ENCODE measurements around the gene NOG.

The NOG gene

DNA sequence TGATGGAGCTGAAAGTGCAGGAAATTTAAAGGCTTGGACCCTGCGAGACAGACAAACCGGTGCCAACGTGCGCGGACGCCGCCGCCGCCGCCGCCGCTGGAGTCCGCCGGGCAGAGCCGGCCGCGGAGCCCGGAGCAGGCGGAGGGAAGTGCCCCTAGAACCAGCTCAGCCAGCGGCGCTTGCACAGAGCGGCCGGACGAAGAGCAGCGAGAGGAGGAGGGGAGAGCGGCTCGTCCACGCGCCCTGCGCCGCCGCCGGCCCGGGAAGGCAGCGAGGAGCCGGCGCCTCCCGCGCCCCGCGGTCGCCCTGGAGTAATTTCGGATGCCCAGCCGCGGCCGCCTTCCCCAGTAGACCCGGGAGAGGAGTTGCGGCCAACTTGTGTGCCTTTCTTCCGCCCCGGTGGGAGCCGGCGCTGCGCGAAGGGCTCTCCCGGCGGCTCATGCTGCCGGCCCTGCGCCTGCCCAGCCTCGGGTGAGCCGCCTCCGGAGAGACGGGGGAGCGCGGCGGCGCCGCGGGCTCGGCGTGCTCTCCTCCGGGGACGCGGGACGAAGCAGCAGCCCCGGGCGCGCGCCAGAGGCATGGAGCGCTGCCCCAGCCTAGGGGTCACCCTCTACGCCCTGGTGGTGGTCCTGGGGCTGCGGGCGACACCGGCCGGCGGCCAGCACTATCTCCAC is at the start of gene NOG:
Gene NOG, plus strand, starts transcription at position 54 of the 674 bp plus-strand sequence. Its CDS starts 525 bp downstream, at position 579.
- peak; percentile 54 to 61 for DNase-seq

DNA sequence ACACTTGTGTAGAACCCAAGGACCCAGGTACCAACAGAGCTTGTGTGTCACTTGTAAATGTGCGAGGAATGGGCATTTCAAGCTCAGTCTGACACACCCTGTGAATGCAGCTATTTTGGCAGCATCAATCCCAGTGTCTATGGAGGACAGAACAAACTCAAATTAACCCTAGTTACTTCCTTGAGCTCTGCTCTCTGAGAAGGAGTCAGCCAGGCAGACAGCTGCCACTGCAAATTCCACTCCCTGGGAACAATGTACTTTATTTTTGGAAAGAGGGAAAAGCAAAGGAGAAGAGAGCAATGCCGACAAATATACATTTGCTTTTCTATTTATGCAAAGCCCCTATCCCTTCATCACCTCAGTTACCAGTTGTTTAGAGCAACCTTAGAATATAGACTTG is 48.4 kb upstream of the NOG start:
- no peak for DNase-seq

DNA sequence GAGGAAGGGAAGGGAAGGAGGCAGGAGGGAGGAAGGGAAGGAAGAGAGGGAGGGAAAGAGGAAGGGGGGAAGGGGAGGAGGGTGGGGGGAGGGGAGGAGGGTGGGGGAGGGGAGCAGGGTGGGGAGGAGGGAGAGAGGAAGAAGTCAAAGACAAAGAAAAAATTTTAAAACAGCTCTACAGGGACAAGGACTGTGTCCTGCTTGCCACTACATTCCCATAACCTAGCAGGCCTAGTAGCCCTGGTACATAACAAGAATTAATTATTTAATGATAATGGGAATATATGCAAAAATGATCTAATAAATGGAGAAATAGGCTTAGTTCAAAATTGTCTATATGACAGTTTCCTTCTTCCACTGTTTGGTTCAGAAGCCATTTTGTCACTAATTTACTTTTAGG is 47.6 kb upstream of the NOG start:
- no peak for DNase-seq

DNA sequence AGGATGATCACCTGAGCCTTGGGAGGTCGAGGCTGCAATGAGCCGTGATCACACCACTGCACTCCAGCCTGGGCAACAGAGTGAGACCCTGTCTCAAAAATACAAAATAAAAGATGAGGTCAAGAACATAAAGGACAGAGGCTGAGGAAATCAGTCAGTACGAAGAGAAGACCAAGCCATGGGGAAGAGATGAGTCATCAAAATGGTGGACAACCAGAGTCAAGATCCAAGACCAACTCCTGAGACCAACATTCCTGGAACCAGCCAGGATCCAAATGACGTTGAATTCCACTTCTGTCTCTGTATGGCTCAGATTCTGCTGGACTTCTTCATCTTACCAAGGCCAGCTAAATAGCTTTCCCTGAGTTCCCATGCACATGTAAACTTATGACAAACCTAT is 44.8 kb upstream of the NOG start:
- no peak for DNase-seq

DNA sequence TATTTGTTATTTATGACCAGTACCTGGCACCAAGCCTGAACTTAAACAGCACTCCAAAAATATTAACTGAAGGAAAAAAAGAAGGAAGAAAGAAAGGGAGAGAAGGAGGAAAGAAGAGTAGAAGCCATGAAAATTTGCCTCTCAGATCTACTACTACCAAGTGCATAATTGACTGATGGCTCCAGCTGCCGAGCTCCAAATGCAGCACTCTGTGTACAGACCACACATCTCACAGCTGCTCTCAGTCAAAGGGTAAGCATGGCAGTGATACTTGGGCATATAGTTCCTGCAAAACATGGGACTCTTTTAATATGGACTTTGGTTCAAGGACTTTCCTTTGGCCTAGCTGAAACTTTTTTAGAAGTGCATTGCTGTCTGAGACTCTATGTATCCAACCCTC is 44.0 kb upstream of the NOG start:
- DNase-seq = no peak

DNA sequence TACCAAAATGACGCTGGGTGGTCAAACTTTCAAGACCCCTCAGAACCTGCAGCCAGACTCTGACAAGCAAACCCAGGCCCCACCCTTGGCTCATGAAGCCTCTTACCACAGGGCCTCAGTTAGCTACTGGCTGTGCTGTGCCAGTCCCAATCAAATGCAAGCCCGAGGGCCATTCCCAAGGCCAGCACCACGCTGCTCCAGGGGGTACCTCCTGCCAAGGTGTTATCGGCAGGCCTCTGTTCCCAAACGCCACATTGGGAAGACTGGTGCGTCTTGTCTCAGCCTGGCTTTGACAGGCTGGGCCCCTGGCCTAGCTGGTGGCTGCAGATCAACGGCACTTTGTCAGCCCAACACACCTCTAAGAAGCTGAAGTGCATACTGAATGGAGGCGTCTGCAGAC is 35.8 kb upstream of the NOG start:
- DNase-seq = no peak

DNA sequence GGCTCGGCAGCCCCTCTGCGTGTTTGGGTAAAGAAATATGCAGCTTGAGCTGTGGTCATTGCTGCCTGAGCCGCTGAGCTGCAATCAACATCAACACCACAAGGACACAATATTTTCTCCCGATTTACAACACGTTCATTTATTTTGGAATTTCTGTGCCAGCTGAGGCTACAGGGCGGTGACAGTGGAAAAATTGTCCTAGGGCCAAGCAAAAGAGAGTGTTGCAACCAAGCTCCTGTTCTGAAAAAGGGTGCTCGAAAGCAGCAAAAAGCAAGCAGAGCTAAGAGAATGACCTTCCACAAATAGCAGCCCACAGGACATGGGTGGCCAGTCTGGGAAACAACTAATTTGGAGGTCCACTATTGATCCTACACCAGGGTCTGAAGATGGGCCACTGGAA is 35.4 kb upstream of the NOG start:
- no peak for DNase-seq

DNA sequence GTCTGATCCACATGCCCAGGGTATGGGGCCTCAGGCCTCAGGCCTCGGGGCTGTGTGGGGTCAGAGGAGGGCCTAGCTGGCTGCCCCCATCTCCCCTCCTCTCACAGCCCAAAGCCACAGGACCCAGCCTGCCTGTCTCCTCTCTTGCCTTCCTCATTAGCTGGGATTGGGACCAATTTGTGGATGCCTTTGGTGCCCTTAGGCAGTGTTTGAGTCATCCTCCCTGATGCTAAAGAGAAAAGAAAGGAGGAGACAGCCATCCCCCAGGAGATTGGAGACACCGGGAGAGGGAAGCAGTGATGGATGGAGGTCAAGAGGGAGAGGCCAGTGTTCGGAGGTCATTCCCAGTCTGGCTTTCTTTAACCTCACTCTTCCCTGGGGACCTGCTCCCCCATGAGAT is 23.3 kb upstream of the NOG start:
- DNase-seq = no peak

DNA sequence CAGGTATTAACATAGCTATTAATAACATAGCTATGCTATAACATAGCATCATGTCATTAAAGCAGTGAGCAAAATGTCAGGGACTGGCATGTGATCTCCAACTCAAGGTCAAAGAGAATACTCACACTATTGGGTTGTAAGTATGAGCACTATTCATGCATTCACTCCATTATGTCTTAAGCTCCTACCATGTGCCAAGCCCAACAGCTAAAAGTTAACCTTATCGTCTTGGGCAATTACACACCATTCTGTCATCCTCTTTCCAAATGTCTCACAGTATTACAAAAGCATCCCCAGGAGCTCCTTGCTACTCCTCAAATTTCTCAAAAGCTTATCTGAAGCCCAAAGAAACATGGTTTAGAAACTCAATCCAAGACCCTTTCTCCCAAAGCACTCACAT is 22.0 kb upstream of the NOG start:
- no peak for DNase-seq

DNA sequence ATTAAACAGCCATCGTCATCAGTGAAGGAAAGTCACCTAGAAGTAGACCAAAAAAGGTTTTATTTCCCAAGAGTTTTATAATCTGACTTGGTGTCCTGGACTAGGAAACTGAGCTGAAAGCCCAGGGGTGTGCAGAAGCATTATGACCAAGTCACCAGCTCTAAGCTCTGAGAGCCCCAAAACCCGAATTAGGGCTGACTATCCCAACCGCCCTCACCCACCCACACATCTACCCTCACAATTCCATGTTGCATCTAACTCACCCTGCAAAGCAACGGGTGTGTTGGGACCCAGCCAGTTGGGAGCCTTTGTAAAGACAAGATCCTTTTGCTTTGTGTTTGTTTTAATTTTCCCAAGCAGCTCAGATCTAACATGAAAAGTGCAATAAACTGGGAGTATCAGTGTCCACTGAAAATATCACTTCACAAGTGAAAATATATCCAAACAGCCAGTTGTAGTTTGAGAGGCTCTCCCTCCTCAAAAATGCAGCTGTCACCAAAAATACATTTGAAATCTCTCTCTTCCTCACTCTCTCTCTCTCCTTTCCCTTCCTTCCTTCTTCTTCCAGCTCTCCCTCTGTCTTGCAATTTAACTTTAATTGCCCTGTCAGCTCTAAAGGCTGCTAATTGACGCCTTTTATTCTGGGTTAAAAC is 16.2 kb upstream of the NOG start:
- DNase-seq = no peak

DNA sequence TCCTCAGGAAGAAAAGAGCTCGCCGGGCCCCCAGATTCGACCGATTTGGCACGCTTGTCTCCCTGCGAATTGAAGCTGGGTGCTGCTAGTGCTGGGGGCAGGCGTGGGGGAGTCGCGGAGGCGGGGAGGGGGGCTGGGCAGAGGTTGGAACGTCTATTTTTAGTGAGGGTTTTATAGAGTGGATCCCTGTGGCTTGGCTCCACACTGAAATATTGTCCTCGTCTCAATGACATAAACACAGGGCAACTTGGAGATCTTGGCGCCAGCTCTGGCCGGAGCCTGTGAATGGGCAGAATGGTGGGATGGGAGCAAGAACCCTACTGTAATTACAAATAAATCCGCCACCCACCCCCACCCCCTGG is 15.7 kb upstream of the NOG start:
- DNase-seq = no peak

DNA sequence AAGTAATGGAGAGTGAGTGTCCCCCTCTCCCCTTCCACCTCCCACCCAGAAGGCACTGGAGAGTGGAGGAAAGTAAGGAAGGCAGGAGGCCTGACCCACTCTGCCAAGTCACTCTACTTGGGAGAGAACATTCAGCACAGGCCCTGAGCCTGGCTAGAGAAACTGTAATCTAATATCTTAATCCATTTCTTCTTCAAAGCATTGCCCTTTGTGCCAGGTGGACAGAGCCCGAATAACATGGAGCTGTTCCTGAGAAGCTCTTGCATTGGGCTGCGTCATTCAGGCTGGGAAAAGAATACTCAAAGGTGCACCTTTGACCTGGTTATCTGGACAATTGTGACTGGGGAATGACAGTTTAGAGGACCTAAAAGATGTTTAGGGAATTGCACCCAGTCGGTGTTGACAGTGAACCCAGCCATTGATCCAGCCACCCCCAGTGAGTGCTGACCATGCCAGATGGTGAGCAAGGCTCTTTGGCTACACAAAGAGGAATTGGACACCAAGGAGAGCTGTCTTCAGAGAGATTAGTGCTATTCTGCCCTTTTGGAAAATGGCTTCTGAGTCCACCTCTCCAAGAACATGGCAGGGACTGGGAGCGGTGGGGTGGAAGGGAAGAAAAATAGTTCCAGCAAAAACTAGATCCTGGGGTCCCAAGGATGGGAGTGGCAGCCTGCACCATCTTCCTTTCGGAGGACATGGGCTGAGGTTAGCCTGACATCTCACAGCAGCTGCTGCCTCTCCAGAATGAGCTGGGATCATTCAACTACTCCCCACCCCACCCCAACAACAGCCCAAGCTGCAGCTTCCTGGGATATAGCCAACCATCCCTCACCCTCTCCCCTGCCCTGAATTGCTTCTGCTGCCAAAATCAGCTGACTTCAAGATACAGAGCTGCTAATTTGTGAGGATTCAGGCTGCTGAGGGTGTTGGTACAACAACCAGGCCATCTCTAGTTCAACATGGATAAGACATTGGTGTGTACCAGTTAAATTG is 11.6 kb upstream of the NOG start:
- DNase-seq = no peak

DNA sequence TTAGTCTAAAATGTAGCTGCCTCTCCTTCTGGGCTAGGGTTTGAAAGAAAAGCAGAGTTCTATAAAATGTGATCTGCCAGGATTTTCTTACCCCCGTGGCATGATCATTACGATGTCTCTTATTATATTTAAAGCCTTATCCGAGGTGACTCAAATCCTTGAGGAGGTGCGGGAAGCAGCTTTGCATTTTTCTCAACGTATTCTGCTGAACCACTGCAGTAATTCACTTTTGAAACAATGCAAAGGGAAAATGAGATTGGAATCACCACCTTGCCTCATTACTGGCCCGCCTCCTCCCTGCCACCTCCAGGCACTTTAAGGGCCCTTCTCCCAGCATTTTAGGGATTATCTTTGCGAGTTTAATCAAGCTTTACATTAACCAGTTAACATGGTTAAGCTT is 9.7 kb upstream of the NOG start:
- DNase-seq = no peak

DNA sequence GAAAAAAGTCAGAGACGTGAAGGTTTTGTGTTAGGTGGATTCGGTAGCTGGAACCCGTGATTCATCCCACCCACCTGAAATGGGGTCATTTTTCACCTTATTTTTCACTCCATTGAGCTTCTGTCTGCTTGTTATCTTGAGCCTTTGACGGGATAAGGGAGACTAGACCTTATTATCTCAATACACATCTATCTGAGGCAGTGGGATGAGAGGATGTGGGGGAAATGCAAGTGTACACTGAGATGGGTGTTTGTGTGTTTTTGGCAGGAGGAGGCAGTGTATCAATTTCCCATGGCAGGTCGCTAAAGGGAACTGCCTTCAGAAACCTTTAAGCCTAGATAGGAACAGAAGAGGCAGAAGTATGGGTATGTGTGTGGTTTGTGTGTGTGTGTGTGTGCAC is 6.2 kb upstream of the NOG start:
- no peak for DNase-seq

DNA sequence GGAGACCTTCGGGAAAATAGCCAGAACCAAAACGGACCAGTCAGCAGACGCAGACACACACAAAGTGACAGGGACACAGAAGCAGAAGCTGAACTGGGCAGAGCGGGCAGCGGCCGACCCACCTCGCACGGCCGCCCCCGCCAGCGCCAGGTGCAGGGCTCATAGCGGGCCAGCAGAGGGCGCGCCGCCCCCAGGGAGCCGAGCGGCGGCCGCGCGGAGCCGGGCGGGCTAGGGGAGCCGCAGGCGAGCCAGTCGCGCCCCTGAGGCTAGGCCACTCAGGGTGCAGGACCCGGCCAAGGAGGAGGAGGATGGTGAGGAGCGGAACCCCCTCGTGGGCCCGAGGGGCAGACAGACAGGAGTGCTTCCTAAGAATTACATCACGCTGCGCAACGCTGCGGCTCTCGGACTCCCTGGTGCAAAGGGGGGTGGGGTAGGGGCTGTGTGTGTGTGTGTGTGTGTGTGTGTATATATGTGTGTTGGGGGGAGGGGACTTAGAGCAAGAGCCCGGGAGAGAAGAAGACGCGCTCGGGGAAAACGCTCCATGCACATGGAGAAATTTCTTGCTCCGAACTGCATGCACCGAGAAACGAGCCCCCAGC is 913 bp upstream of the NOG start:
- DNase-seq = peak; percentile 26 to 74

DNA sequence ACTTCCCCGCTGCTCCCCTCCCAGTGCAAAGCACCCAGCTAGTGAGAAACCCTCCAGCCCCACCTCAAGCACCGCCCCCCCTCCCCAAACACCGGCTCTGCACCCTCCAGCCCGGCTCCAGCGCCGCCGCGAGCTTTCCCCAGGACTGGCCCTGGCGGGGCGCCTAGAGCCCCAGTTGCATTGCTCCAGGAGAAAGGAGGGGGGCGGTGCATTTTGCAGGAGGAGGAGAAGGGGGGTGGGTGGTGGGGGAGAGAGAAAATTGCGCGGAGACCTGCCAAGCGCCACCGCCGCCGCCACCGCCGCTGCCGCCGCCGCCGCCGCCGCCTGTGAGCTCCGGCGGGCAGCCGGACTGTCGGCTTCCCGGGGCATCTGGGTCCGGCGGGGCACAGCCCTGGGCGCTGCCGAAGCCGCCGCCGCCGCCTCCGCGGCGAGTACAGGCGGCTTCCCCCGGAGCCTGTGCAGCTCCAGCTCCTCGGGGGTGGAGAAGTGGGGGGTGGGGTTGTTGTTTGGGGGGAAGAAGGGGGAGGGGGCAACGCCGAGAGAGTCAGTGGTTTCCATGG is 333 bp upstream of the NOG start:
- DNase-seq = no peak

DNA sequence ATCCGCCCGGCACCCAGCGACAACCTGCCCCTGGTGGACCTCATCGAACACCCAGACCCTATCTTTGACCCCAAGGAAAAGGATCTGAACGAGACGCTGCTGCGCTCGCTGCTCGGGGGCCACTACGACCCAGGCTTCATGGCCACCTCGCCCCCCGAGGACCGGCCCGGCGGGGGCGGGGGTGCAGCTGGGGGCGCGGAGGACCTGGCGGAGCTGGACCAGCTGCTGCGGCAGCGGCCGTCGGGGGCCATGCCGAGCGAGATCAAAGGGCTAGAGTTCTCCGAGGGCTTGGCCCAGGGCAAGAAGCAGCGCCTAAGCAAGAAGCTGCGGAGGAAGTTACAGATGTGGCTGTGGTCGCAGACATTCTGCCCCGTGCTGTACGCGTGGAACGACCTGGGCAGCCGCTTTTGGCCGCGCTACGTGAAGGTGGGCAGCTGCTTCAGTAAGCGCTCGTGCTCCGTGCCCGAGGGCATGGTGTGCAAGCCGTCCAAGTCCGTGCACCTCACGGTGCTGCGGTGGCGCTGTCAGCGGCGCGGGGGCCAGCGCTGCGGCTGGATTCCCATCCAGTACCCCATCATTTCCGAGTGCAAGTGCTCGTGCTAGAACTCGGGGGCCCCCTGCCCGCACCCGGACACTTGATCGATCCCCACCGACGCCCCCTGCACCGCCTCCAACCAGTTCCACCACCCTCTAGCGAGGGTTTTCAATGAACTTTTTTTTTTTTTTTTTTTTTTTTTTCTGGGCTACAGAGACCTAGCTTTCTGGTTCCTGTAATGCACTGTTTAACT is 1.0 kb downstream of the NOG start:
- DNase-seq = no peak

DNA sequence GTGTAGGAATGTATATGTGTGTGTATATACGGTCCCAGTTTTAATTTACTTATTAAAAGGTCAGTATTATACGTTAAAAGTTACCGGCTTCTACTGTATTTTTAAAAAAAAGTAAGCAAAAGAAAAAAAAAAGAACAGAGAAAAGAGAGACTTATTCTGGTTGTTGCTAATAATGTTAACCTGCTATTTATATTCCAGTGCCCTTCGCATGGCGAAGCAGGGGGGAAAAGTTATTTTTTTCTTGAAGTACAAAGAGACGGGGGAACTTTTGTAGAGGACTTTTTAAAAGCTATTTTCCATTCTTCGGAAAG is 1.6 kb downstream of the NOG start:
- no peak for DNase-seq

DNA sequence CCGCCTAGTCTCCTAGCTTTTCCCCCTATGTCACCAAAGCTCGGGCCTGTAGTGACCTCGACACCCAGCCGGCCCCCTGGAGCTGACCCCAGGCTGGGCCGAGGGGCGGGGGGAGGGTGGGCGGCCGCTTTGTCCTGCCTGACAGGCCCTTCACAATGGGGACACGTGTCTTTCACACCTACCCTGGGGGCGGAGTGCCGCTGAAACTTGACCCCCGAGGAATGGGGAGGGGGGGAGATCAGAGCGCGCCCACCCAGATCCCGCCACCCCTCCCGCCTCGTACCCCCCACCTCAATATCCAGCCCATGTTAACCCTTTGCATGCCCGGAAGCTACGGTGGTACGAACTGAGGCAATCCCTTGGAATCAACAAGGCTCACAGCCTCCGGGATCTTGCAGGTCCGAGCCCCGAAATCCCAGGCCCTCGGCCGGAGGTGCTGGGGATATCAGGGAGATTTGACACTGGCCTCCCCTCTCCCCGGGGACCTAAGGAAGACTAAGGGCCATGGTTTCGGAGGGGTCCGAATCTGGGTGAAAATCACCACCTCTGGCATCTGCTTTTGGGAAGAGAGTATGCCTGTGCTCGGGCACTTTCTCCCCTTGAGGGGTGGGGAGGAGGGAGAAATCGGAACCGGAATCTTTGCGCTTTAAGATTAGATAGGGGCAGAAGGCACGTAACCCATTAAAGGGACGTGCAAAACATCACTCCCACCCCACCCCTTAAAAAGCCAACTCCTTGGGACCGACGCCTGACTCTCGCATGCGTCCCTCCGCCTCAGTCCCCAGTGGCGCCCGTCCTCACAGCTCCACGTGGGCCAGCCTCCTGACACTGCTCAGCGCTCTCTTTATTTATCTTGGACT is 2.6 kb downstream of the NOG start:
- no peak for DNase-seq

DNA sequence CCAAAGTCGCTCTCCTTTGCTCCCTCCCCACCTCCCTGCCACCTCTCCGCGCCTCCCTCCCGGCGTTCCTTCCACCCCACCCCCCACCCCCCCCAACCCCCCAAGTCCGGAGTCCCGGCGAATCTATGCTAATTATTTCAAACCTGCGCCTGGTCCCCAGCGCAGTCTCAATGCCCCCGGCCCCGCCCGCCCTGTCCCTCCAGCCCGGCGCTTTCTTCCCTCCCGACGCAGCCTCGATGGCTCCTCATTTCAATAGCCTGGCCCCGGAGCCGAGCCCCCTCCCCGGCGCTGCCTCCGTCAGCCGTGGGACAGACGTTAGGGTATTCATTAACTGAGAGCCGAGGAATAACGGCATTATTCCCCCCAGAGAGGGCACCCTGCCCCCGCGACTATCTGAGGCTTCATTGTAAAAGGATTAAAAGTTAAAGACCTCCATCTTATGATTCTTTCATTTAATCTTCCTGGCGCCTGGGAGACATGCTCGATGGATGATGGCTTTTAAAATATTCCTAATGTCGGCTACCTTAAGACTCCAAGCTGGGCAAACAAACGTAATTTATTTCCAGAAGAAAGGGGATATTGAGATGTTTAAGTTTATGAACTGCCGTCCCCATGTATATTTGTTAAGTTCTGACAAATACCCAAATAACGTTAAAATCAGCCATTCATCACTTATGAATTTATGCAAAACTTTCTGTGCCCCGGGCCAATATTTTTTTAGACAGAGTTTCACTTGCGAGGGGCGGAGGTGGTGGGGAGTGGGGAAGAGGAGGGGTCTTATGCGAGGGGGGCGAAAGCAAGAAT is 3.4 kb downstream of the NOG start:
- no peak for DNase-seq
